Vagina (tissue), 2 donors: ENCODE data around the gene XPNPEP2.

Source experiments
- CTCF ChIP-seq, 3 experiments: fragments of 450-650 bp in 2 of 3; fragments of 200-600 bp in 1 of 3; sonication (generic) in 1 of 3; IDR thresholded peaks; one replicate each; pipeline ENCODE4 v1.5.1; 2017 to 2019; ENCODE audit warnings: antibody characterized with exemption in 3 of 3, mild to moderate bottlenecking in 2 of 3, moderate library complexity in 2 of 3
- POLR2AphosphoS5 ChIP-seq, 2 donors: sonication (generic); formaldehyde crosslinking; IDR thresholded peaks; one replicate each; pipeline ENCODE4 v1.9.0; 2017; ENCODE audit warnings: antibody characterized with exemption in 2 of 2, mild to moderate bottlenecking in 2 of 2, low read depth in 1 of 2; ENCODE audit not compliant: insufficient read depth in 1 of 2

GRCh38 chrX:129798888-129799287 is 60.1 kb downstream of the XPNPEP2 start:
- TF ChIP-seq CTCF (IDR thresholded peaks at IDR 0.05) (no peak), POLR2AphosphoS5 (IDR thresholded peaks at IDR 0.05; ENCODE audit: insufficient read depth in 1 of 2, low read depth in 1 of 2) (no peak)
